IPS-NIHi7 (cell line): ENCODE data around the gene DSCAML1.

Experiments used
- DNase-seq: peaks from one replicate; pipeline ENCODE4 v3.0.0; 2012; ENCODE audit warnings: mixed read lengths; ENCODE audit errors: extremely low spot score

DSCAML1 gene

DNA sequence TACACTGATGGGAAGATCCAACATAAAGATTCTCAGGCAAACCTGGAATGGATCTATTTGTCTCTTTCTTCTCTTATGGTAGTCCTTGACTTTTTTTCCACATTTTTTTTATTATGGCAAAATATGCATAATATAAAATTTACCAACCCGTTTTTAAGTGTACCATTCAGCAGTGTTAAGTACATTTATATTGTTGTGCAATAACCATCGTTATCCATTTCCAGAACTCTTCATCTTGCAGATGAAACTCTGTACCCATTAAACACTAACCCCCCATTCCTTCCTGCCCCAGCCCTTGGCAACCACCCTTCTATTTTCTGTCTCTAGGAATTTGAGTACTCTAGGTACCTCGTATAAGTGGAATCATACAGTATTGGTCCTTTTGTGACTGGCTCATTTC lies 99.7 kb downstream of the DSCAML1 start:
- DNase-seq: no peak

DNA sequence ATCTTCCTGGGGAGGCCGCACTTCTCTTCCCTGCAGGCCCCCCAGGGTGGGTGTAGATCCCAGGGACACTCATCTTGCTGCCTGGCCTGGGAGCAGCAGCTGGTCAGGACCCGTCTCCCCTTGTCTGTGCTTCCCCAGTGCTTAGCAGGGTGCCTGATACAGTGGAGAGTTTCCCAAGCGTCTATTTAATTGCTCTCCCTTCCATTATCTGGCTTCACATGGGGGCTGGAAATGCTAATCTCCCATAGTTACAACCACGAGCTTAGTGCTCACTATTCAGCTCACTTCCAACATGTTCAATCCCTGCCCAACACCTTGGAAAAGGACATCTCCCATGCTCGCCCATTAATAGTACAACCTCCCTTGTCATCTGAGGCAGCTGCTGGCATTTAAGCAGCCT lies 100.5 kb downstream of the DSCAML1 start:
- no peak for DNase-seq

DNA sequence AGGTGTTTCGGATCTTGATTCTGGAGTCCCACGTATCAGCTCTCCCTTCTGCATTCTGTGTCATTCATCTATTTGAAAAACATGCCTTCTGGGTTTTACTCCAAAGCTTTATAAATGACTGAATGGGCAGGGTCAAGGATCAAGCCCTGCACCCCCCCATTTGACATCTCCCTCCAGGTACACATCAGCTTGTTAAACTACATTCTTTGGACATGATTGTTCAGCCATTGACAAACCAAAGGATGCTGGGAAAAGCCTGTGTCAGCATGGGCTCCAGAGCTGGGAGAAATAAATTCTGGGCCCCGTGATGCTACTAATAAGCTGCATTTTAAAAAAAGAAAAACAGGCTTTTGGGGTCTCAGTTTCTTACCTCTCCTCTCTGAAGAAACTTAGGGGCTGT lies 103.7 kb downstream of the DSCAML1 start:
- DNase-seq: no peak

DNA sequence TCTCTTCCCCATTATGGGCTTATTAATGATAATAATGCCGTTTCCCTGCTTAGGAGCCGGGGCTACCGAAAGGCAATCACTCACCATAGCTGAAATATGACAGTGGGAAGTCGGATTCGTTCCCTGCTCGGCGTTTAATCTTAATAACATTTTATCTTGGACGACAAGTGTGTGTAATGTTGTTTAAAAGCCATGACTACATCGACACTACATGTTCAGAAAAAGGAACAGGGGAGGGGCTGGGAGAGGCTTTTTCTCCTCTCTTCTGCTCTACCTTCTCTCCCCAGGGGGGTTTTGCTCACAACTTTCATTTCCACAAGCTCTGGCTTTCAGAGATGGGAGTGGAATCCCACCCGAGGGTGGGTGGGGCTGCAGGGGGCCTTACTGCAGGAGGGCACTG lies 105.5 kb downstream of the DSCAML1 start:
- DNase-seq: no peak

DNA sequence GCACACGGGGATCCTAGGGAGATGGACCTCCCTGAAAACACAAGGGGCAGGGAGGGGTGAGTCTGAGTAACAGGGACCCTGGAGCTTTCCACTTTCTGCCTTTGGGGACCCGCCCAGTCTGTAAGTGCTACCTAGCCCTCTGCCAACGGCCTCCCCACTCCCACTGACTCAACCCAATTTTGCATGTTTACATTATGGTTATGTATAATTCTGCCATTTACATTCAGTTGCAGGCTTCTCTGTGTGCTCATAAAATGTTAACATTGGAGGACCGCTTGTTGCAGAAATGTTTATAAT lies 105.8 kb downstream of the DSCAML1 start:
- no peak for DNase-seq

DNA sequence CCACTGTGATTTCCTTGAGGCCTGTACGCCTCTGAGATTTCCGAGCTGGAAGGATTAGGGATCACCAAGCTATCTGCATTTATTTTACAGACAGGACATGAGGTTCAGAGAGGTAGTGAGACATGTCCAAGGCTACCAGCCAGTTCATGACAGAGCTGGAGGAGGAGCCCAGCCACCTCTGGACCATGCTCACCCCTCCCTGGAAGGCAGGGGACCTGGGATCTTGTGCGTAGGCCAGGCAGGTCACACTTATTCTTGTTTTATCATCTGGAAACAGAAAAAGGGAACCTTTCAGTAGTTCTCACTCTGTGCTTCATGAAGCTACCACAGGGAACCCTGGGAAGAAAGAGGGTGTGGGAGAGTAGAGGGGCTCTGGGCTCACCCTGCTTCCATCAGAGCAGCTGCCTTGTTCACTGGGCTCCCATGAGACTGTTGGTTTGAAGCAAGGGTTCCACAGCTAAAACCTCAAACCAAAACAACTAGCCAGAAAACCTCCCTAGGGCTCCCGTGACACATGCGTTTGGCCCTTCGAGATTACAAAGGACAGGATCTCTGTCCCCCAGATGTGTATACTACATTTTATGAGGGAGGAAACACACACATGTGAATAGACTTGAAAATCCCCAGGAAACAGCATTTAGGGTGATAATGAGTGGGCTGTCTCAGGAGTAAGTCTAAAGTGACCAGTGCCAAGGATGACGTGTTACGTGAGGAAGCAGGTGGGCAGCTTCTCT lies 106.4 kb downstream of the DSCAML1 start:
- DNase-seq: no peak

DNA sequence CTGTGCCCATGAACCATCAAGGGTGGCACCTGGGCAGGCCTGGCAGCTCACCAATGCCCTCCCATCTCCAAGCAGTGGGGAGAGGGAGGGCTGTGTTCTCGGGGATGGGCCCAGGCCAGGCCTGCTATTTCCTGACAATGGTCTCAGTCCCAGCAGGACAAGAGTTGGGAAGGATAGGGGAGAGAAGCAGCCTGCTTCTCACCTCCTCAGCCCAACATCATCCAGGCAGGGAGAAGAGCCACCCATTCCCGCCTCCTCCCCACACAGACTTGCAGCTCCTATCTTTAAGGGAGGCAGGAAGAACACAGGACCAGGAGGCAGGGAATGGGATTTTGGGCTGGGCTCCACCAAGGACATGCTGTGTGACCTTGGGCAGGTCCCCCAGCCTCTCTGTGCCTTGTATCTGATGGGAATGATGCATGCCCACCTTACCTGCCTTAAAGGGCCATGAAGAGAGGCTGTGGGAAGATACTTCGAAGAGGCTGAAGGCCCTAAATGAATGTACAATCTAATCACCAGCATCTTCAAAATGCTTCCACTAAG lies 108.7 kb downstream of the DSCAML1 start:
- no peak for DNase-seq

DNA sequence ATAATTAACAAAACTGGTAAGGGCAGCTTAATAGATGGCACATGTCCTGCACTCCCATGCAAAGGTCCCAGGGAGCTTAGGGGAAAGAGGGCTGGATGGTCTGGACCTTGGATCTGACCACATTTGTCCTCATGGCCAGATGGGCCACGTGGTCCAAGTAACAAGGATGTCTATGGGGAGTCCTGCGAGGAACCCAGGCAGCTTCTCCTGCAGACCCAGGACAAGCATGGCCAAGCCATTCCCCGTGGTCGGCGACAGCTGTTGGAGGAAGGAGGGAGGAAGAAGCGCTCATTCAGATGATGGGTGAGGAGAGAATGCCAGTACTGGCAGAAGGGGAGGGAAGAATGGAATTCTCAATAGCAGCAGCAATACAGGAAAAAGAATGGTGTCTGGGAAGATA lies 109.2 kb downstream of the DSCAML1 start:
- DNase-seq: no peak

DNA sequence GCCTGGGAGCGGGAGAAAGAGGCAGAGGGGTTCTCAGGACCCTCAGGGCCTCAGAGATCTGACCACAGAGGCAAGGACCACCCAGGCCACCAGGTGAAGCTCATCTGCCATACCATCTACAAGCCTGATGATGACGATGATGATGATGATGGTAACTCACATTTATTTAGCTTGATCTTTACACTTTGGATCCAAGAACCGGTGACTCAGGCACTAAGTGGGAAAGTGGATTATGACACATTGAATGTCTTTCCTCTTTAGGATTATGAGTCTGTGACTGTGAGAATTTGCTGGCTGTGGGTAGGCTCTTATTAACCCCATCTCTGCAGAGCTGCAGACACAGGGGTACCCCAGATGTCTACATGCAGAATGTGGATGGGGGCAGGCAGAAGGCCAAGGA lies 110.3 kb downstream of the DSCAML1 start:
- DNase-seq: no peak

DNA sequence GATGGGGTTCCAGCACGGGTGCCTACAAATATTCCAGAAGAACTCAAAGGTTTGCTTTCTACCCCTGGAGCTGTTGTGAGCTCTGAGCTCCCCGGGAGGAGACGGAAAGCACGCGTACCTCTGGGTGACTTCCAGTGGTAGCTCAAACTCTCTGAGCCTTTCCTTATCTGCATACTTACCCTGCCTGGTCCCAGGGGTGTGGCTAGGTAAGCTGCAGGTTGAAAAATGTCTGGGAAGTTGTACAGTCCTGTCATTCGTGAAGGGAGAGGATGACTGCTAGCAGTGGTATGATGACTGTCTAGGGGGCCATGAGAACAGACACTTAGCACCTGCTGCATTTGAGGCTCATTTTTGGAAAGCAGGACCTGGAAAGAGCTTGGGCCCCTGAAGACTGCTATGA lies 111.5 kb downstream of the DSCAML1 start:
- DNase-seq: no peak

DNA sequence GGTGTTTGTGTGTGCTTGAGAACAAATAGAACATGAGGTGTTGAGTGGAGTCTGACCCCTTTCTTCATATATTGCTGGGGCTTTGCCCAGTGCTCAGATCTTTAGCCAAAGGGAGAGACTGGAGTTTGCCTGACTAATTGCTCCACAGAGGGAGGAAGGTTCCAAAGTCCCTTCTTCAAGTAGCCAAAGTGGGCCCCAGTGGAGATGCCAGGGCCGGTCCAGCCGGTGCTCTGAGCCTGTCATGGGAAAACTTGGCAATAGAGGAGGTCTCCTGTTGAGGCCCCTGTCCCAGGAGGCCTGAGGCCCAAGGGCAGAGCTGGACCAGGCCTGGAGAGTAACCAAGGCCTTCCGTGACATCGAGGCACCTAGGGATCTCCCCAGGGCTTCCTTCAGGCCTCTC lies 112.3 kb downstream of the DSCAML1 start:
- no peak for DNase-seq

DNA sequence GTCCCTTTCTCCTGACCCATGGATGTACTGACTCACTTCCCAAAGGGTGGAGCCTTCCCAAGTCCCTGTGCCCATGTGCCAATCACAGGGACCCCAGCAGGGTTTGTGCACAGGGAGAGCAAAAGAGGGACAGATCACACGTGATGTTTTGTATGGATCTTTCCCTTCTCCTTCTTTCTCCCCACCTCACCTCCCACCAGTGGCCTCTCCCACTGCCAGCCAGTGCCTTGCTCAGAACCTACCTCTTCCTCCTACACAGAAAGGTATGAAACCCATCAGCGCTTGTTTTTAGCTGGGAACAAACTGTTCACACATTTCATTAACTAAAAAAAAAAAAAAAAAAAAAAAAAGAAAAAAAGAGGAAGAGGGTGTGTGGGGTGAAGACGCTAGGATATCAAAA lies 112.9 kb downstream of the DSCAML1 start:
- no peak for DNase-seq

DNA sequence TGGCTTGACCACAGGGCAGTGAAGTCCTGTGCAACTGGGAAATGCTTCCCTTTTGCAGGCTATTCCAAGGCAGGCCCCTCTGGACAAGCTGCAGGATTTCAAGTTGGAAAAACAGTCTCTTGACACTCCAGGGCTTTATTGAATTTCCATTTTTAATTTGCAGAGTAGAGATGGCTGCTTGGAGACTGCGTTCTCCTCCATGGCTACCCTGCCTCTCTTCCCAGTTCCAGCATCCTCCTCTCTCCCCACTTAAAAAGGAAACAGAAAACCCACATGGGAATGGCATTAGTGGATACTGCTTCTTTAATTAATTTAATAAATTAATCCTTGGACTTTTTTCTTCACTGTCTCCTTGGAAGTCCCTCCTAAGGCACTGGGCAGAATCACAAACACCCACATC lies 115.6 kb downstream of the DSCAML1 start:
- no peak for DNase-seq

DNA sequence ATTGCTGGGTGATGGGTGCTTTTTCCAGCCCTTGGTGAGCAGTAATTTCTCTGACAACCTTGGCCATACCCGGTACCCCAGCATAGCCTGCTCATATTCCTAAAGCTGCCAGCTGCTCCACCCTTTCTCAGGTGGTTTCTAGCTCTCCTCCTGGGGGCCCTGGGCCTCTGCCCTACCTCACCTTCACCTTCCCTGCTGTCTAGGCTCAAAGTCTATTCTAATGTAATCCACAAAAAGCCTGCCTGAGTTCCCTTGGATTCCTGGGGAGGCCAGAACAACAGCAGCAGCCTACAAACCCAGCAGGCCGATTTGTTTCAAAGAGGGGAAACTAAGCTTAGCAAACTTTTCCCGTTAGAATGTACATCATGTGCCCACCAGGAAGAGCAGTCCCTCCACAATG lies 117.6 kb downstream of the DSCAML1 start:
- DNase-seq: peak; percentile 52

DNA sequence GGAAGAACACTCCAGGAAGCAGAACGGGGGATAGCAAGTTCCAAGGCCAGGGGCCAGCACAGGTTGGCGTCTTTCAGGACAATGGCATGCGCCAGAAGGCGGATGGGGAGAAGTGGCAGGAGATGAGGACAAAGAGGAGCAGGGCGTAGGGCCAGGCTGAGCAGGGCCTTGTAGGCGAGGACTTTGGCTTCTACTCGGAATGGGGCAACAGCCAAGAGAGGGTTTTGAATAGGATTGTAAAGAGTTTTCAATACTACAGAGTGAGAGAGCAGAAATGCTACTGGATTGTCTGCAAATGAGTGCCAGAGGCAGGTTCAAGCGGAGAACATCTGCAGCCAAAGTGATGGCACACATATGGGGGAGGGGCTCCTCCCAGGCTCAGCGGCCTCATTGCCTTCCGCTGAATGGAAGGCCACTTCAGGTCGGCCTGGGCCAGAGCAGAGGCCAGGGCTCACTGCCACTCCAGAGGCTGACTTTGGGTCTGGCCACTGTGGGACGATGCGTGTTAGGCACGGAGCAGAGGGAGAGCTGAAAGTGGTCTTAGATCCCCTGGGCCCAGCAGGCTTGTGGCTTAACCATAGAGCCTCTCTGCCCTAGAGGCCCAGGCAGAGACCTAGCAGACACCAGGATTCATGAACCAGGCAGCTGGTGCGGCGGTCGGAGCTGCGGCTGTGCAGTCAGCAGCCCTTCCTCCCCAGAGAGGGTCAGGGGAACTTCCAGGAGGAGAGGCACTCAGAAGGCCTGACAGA lies 118.2 kb downstream of the DSCAML1 start:
- DNase-seq: no peak

DNA sequence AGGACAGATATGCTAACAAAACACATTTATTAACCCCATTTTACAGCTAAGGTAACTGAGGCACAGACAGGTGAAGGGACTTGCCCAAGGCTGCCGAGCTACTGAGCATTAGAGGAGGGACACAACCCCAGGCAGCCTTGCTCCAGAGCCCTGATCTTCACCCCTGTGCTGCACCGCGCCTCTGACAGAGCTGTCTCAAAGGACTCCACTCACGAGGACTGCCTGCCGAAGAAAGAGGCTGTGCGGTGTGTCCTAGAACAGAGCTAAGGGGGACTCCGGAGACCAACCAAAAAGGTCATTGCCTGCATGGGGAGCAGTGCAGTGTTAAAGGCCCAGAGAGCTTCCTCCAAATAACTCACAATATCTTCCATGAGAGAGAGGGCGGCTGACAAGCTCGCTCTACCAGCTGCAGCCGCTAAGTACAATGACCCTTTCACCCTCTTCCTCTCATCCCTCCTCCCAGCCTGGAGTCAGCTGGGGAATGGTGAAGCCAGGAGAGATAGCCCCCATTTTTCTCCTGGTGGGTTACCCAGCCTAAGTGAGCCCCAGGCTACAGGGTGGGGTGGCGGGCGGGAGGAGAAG lies 119.2 kb downstream of the DSCAML1 start:
- no peak for DNase-seq

DNA sequence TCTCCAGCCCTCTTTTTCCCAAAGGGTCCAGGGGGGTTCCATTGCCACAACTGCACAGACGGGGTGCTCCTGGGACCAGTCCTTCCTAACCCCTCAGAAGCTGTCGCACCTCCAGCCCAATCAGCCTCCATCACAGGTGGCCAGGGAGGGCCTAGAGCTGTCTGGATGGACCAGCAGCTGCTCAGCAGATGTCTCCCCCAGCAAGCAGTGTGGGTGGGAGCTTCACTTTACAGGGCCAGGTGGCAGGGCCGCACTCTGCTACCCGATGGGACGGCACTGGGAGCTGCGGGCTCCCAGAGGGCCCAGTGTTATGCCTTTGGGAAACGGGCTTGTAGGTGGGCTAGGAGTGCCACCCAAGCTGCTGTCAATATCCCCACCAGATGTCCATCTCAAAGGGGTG lies 120.5 kb downstream of the DSCAML1 start:
- DNase-seq: no peak

DNA sequence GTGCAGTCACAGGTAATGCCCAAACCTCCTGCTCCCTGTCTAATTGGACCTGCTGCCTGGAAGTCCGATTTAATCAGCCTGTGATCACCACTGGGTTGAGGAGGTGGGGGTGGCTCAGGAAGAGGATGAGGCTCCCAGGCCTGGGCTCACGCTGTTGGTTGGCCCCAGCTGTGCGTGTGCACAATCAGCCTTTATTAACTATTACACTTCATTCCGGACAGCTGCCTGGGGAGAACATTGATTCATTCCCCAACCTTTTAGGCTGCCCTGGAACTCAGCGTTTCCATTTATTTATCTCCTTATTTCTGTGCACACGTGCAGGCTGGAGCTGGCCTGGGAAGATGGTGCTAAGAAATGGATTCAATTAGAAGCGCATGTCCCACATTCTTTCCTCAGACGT lies 123.4 kb downstream of the DSCAML1 start:
- no peak for DNase-seq

DNA sequence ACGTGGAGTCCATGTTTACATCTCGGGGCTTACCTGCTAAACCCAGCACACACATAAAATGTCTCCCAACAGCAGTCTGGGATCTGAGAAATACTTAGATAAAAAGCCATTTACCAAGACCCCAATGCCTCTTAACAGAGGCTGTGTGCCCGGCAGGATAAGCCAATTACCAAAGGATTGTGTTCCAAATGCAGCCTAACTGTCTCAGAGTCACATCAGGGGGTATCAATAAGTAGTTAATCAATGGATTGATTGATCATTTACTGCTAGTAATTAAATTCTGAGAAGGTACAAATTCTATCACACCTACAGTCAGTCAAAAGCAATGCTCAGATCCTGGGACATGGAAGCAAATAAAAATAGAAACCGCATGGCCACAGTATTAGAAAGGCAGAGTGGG lies 125.6 kb downstream of the DSCAML1 start:
- DNase-seq: no peak

DNA sequence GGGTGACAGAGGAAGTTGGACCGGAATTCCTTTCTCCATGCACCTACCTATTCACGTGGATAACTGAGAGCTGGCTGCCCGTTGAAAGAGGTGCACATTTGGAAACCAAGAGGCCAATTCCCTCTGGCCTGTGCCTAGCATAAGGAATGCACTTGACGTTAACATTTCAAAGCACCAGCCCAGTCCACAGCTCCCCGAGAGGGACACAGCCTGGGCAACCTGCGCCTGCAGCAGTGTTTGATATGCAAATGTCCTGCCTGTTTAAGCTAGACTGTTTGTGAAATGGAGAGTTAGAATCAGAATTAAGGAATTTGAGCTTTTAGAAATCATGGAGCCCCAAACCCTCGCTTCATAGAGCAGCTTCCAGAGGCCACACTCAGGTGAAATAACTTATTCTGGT lies 126.1 kb downstream of the DSCAML1 start:
- DNase-seq: peak; percentile 54

DNA sequence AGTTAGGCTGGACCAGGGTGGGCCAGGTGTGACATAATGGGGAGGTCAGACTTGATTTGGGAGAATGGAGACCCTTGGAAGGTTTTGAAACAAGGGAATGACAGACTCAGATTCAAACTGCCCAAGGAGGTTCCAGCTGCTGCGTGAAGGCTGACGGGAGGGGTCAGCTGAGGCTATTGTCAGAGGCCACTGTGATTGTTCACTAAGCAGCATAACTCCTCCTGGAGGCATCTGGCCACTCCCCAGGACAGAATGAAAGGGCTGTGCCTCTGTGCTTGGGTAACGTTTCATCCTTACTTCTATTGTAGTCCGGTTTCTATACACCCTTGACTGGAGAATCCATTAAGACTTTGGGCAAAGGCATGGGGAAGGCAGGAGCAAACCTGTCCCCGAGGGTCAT lies 126.6 kb downstream of the DSCAML1 start:
- DNase-seq: no peak

DNA sequence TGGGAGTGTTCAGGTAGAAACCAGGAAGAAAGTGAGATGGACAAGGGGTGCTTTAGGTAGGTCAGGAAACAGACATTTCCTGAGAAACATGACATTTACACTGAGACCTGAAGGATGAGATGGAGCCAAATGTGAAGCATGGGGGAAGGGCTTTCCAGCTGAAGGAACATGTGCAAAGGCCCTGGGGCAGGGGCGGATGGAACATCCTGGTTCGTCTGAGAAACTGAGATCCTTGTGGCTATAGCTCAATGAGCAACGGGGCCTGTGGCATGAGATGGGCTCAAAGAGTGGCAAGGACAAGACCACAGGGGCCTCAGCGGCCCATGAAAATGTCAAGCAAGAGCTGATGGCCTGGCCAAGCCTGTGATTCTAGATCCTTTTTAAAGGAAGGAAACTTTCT lies 127.4 kb downstream of the DSCAML1 start:
- DNase-seq: no peak

DNA sequence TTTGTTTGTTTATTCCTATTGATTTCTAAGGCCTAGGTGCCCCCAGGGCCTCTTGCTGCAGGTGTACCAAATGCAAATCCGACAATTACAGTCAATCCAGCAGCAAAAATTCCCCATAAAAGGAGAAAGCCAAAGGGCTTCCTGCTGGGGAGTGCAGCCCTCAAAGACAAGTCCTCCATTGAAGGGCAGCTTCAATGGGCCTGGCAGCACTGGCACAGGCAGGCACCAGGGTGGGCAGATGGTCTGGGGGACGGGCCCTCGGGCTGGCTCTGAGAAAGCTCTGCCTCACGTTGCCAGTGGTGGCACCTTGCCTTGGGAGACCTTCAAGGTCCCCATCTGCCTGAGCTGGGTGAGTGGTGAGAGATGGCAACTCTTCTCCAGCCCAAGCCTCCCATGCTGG lies 128.0 kb downstream of the DSCAML1 start:
- DNase-seq: no peak
